HCT116 (cell line): ENCODE measurements around the gene RPS17. TPM values are rescaled to one million over a fixed set of nuclear protein-coding genes. Genes with fewer than 3 reads are reported as not detected.

Source experiments
- ATAC-seq: fragments of 200-7000 bp; cut with Tn5 transposase; 2 replicates; pipeline ENCODE4 v1.9.1; 2020; ENCODE audit warnings: mild to moderate bottlenecking, moderate library complexity
- BruUV-seq: library from RNA; stranded (reverse); fragments of 400-500 nt; replicated peaks from 2 replicates; lab custom pipeline; 2021; lab: Mats Ljungman, UMichigan
- CTCF ChIA-PET: fragments of 300-600 bp; sonication (Branson Sonifier 250); formaldehyde crosslinking; loops from one replicate; lab custom pipeline; 2021; ENCODE audit warnings: antibody characterized with exemption; lab: Charles Lee
- POLR2A ChIA-PET: fragments of 300-600, 350-600 bp; sonication (Branson Sonifier 250); formaldehyde crosslinking; loops from one replicate; lab custom pipeline; 2021; ENCODE audit warnings: antibody characterized with exemption; lab: Charles Lee
- RAD21 ChIA-PET, 2 experiments: fragments of 300-600 bp; sonication (Branson Sonifier 250); formaldehyde crosslinking; loops; one replicate each; lab custom pipeline; 2023; ENCODE audit warnings: low total read pairs in 2 of 2; ENCODE audit not compliant: uncharacterized antibody in 2 of 2, unreplicated experiment in 2 of 2, low non-redundant PET in 1 of 2; lab: Charles Lee
- DNase-seq: peaks from one replicate; pipeline ENCODE4 v3.0.0-alpha.2; 2010; ENCODE audit warnings: low read depth, low spot score
- H2AFZ ChIP-seq: fragments of 200-600 bp; shearing (Covaris generic), sonication (generic); 2 replicates; pipeline ENCODE4 v1.6.1; 2017; ENCODE audit warnings: low read depth, mixed run types, mixed read lengths, antibody characterized with exemption, low read length; ENCODE audit not compliant: poor library complexity, severe bottlenecking
- H3K27ac ChIP-seq: 2 replicates; pipeline ENCODE4 v1.5.1; 2012; ENCODE audit warnings: low read depth, low read length
- H3K27me3 ChIP-seq: fragments of 200-600 bp; sonication (generic); 2 replicates; pipeline ENCODE4 v1.6.1; 2016; ENCODE audit warnings: mixed run types, low read length, mixed read lengths; ENCODE audit not compliant: insufficient read depth
- H3K36me3 ChIP-seq, 2 experiments: fragments of 200-500 bp in 1 of 2; fragments of 200-600 bp in 1 of 2; sonication (Bioruptor generic) in 1 of 2; sonication (generic) in 1 of 2; 2 replicates each; pipeline versions ENCODE4 v1.5.1 to v1.6.1; 2014 to 2016; ENCODE audit warnings: low read length in 2 of 2, inconsistent platforms in 1 of 2, mixed read lengths in 1 of 2, mixed run types in 1 of 2; ENCODE audit not compliant: insufficient read depth in 2 of 2, control insufficient read depth in 1 of 2
- H3K4me1 ChIP-seq, 2 experiments: fragments of 200-600 bp in 1 of 2; sonication (generic) in 1 of 2; 2 replicates each; pipeline versions ENCODE4 v1.5.1 to v1.6.1; 2012 to 2017; ENCODE audit warnings: low read length in 2 of 2, inconsistent platforms in 1 of 2, mild to moderate bottlenecking in 1 of 2, mixed read lengths in 1 of 2, mixed run types in 1 of 2, moderate library complexity in 1 of 2; ENCODE audit not compliant: insufficient read depth in 2 of 2, control insufficient read depth in 1 of 2
- H3K4me2 ChIP-seq: fragments of 200-600 bp; sonication (generic); 2 replicates; pipeline ENCODE4 v1.6.1; 2017; ENCODE audit warnings: mixed run types, low read length, mixed read lengths
- H3K4me3 ChIP-seq, 2 experiments: fragments of 200-600 bp in 1 of 2; sonication (generic) in 1 of 2; replicated peaks in 1 of 2; 2 replicates each; pipeline ENCODE4 v1.5.1; 2011 to 2016; ENCODE audit warnings: low read length in 2 of 2, control low read depth in 1 of 2, low read depth in 1 of 2, mild to moderate bottlenecking in 1 of 2, mixed read lengths in 1 of 2, mixed run types in 1 of 2
- H3K79me2 ChIP-seq: fragments of 200-600 bp; sonication (generic); 2 replicates; pipeline ENCODE4 v1.6.1; 2017; ENCODE audit warnings: mild to moderate bottlenecking, mixed run types, low read length, moderate library complexity, mixed read lengths; ENCODE audit not compliant: insufficient read depth
- H3K9ac ChIP-seq: fragments of 200-600 bp; sonication (generic); 2 replicates; pipeline ENCODE4 v1.6.1; 2016; ENCODE audit warnings: low read length, mixed read lengths
- H3K9me2 ChIP-seq: fragments of 200-600 bp; sonication (generic), shearing (Covaris generic); 2 replicates; pipeline ENCODE4 v1.6.1; 2017; ENCODE audit warnings: mixed run types, mild to moderate bottlenecking, moderate library complexity; ENCODE audit not compliant: insufficient read depth
- H3K9me3 ChIP-seq, 2 experiments: fragments of 200-500 bp in 1 of 2; fragments of 200-600 bp in 1 of 2; sonication (Bioruptor generic) in 1 of 2; sonication (generic) in 1 of 2; 2 replicates each; pipeline ENCODE4 v1.6.1; 2014 to 2017; ENCODE audit warnings: low read length in 2 of 2, mixed read lengths in 2 of 2, inconsistent platforms in 1 of 2, low read depth in 1 of 2, mild to moderate bottlenecking in 1 of 2, mixed run types in 1 of 2, moderate library complexity in 1 of 2; ENCODE audit not compliant: control insufficient read depth in 1 of 2, insufficient read depth in 1 of 2
- H4K20me1 ChIP-seq: fragments of 200-600 bp; sonication (generic), shearing (Covaris generic); 2 replicates; pipeline ENCODE4 v1.6.1; 2017; ENCODE audit warnings: mixed run types, mild to moderate bottlenecking, moderate library complexity; ENCODE audit not compliant: insufficient read depth
- CTCF ChIP-seq, 3 experiments: fragments of 200-600 bp in 1 of 3; sonication (generic) in 1 of 3; IDR thresholded peaks in 2 of 3; conservative IDR thresholded peaks in 1 of 3; 2 replicates each; pipeline ENCODE4 v1.5.1; 2012 to 2017; ENCODE audit warnings: low read depth in 2 of 3, low read length in 2 of 3, antibody characterized with exemption in 1 of 3, borderline replicate concordance in 1 of 3, control low read depth in 1 of 3, mild to moderate bottlenecking in 1 of 3, mixed read lengths in 1 of 3, mixed run types in 1 of 3, moderate library complexity in 1 of 3; ENCODE audit not compliant: insufficient read depth in 1 of 3
- EZH2 ChIP-seq: fragments of 200-600 bp; sonication (generic); IDR thresholded peaks from 2 replicates; pipeline ENCODE4 v1.6.1; 2017; ENCODE audit warnings: antibody characterized with exemption, mixed run types
- FOSL1 ChIP-seq: IDR thresholded peaks from 2 replicates; pipeline ENCODE4 v1.6.1; 2012; ENCODE audit warnings: low read depth
- JUND ChIP-seq: IDR thresholded peaks from 2 replicates; pipeline ENCODE4 v1.6.1; 2012
- MAX ChIP-seq: IDR thresholded peaks from 2 replicates; pipeline ENCODE4 v1.6.1; 2012
- POLR2A ChIP-seq: IDR thresholded peaks from 2 replicates; pipeline ENCODE4 v1.7.0; 2011; ENCODE audit warnings: borderline replicate concordance; ENCODE audit not compliant: insufficient read depth, insufficient read length; ENCODE audit errors: extremely low read depth
- RAD21 ChIP-seq: IDR thresholded peaks from 2 replicates; pipeline ENCODE4 v1.6.1; 2012; ENCODE audit warnings: low read depth, mild to moderate bottlenecking
- REST ChIP-seq: IDR thresholded peaks from 2 replicates; pipeline ENCODE4 v1.6.1; 2012; ENCODE audit warnings: low read depth
- SP1 ChIP-seq: IDR thresholded peaks from 2 replicates; pipeline ENCODE4 v1.6.1; 2012; ENCODE audit warnings: low read depth
- SRF ChIP-seq: IDR thresholded peaks from 2 replicates; pipeline ENCODE4 v1.6.1; 2012; ENCODE audit warnings: low read depth
- TCF7L2 ChIP-seq: IDR thresholded peaks from 2 replicates; pipeline ENCODE4 v1.7.0; 2011; ENCODE audit warnings: borderline replicate concordance, inconsistent platforms; ENCODE audit not compliant: insufficient read depth, insufficient read length; ENCODE audit errors: extremely low read depth
- ZBTB33 ChIP-seq: IDR thresholded peaks from 2 replicates; pipeline ENCODE4 v1.6.1; 2011; ENCODE audit warnings: mild to moderate bottlenecking, low read length, moderate library complexity; ENCODE audit not compliant: insufficient replicate concordance; ENCODE audit errors: extremely low read depth
- ZFX ChIP-seq: fragments of 450-650 bp; IDR thresholded peaks from 2 replicates; pipeline ENCODE4 v1.6.1; 2017
- ZNF274 ChIP-seq: fragments of 200-500 bp; sonication (Bioruptor generic); IDR thresholded peaks from 2 replicates; pipeline ENCODE4 v1.6.1; 2014; ENCODE audit warnings: mild to moderate bottlenecking, low read depth, low read length, inconsistent platforms
- intact Hi-C: fragments of 100-400 bp; cut with micrococcal nuclease; formaldehyde crosslinking; loops from 2 replicates; pipeline ENCODE4 v1.10.0; 2022
- total RNA-seq: library from RNA; stranded (reverse); gene quantifications from one replicate; pipeline ENCODE4 v1.2.1, GENCODE V29; 2021; ENCODE audit not compliant: unreplicated experiment

Gene RPS17
- total RNA-seq, 1 experiment from 2014 or later, result 2,385 TPM

- TF ChIP-seq JUND (no peak), CTCF (IDR thresholded peaks at IDR 0.05 in 2 of 3, conservative IDR thresholded peaks at IDR 0.05 in 1 of 3; ENCODE audit: borderline replicate concordance in 1 of 3, insufficient read depth in 1 of 3, low read depth in 2 of 3, low read length in 2 of 3) (no peak), SP1 (no peak), RAD21 (no peak), EZH2 (no peak), SRF (no peak), FOSL1 (no peak), ZNF274 (no peak), POLR2A (no peak)
Observed at GRCh38 chr15:82552861-82553260, 12.6 kb upstream of the RPS17 start (continued).

- Histone ChIP-seq H3K36me3 (no peaks in the 10 kb centered on the region), H2AFZ (no peak overlapping the region), H3K9me2 (no peaks in the 10 kb centered on the region), H3K4me3 (no peak overlapping the region), H3K4me2 (no peak overlapping the region), H3K79me2 (no peaks in the 10 kb centered on the region), H3K27ac (no peak overlapping the region), H4K20me1 (no peaks in the 10 kb centered on the region), H3K4me1 (peaks cover 0 to 3% of the 10 kb centered on the region in 2 experiments; a peak in 1 of 4 replicates), H3K9ac (no peak overlapping the region), H3K9me3 (no peaks in the 10 kb centered on the region), H3K27me3 (peaks cover 14% of the 10 kb centered on the region)
- POLR2A ChIA-PET, result no interaction called here
- intact Hi-C loops, result no loop called here
- DNase-seq (no peak), ATAC-seq (peak; percentile 34; the same call in 1 of the 2 replicates)
- no TSS peak for BruUV-seq
- RAD21 ChIA-PET, result interaction anchor here in 1 of 2 experiments (0.6 kb wide), 1 partner anchor 161 kb away, joined by 3 read pairs; no protein-coding TSS in a partner anchor
- CTCF ChIA-PET, result no interaction called here
- TF ChIP-seq TCF7L2 (no peak), ZBTB33 (no peak), MAX (no peak), ZFX (no peak), CTCF (IDR thresholded peaks at IDR 0.05 in 2 of 3, conservative IDR thresholded peaks at IDR 0.05 in 1 of 3; ENCODE audit: borderline replicate concordance in 1 of 3, insufficient read depth in 1 of 3, low read depth in 2 of 3, low read length in 2 of 3) (no peak), REST (no peak)
Observed at GRCh38 chr15:82551646-82552247, 11.5 kb upstream of the RPS17 start.
